Activated naive CD4-positive, alpha-beta T cell treated with Interleukin-2 at 50 U/mL for 16 hours (primary cell): ENCODE measurements around the gene ITGA2.

Source experiments
- DNase-seq: peaks from one replicate; pipeline ENCODE4 v3.0.0-alpha.2; 2020

The ITGA2 gene

GRCh38 chr5:53066088-53066487 lies 76.9 kb downstream of the ITGA2 start:
- DNase-seq, result no peak

- no peak for DNase-seq
Measured at GRCh38 chr5:53067641-53068040, 78.5 kb downstream of the ITGA2 start.

DNA sequence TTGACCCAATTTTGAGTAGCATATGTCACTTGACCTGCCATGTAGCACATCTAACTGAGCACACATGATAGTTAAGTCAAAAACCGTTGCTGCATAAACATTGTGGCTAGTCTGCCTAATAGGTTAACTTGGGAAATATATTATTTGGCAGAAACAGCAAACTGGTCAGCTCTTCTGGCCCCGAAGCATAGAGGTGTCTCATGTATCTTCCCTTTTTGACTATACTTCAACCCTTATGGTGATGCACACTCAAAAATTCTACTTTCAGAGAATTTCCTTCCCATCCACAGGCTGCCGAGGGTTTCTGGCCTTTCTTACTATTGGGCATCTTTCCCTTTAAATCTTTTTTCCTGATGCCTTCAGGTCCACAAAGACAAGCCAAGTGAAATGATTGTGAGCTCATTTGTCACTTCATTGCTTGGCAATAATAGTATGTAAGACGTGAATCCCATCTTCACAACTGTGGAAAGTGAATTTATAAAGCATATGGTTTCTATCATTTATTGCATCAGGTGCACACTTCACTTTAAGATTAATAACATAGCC lies 79.2 kb downstream of the ITGA2 start:
- no peak for DNase-seq

- DNase-seq, result peak; percentile 69
Measured at GRCh38 chr5:53069626-53070025, 80.5 kb downstream of the ITGA2 start.

GRCh38 chr5:53071298-53071697 lies 82.1 kb downstream of the ITGA2 start:
- no peak for DNase-seq

DNA sequence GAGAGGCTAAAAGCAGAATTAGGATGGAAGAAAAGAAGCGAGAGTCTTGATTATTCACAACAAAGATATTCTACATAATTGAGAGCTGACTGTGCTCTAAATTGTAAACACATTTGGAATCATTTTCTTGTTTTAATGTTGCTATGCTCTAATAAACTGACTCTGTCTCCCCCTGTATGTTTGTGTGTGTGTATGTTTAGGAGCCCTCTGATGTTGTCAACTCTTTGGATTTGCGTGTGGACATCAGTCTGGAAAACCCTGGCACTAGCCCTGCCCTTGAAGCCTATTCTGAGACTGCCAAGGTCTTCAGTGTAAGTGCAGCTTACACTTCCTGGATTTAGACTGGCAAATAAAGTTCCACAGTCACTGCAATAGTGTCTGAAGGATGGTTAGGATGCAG lies 82.6 kb downstream of the ITGA2 start:
- no peak for DNase-seq

- DNase-seq, result no peak
Measured at GRCh38 chr5:53073348-53073747, 84.2 kb downstream of the ITGA2 start.

DNA sequence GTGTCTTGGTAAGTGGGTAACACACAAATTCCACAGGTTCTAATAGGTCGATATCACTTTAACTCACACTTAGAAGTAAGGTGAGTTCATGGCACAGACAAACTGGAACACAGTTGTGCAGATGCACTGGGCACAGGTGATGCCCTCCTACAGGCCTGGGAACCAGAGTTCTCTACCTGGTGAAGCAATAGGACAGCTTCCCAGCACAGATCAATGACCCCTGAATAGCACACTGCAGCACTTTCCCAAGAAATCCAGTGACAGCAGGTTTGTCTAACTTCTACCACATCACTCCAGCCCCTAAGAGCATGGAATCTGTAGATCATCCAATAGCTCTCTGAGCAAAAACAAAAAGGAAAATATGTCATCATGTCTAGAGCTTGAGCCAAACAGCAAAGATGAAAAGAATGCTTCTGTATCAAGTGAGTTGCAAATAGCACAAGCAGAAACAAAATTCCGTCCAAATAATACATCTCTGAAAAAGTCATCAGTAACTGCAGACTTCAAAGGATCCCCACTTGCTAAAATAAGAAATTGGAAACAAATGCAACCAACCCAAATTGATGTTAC lies 86.9 kb downstream of the ITGA2 start:
- DNase-seq, result no peak

DNA sequence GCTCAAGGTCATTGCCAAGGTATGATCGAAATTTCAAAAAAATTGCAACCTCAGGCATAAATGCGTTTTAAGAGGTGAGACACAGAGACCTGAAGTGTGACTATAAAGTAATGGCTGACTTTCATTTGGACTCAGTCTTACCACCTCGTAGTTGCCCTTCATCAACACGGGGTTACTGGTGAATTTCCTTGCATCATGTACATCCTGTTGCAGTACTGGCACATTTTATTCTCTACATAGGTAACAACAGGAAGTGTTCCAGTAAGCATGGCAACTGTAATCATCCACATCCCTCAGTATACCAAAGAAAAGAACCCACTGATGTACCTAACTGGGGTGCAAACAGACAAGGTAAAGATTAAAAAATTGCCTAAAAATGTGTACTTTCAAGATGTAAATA lies 91.1 kb downstream of the ITGA2 start:
- DNase-seq, result no peak

- no peak for DNase-seq
Measured at GRCh38 chr5:53083927-53084326, 94.8 kb downstream of the ITGA2 start.

- no peak for DNase-seq
Measured at GRCh38 chr5:53084546-53085255, 95.5 kb downstream of the ITGA2 start.

GRCh38 chr5:53087171-53087570 lies 98.0 kb downstream of the ITGA2 start:
- DNase-seq, result no peak

GRCh38 chr5:53087621-53088121 lies 98.5 kb downstream of the ITGA2 start:
- no peak for DNase-seq

- DNase-seq, result no peak
Measured at GRCh38 chr5:53089481-53089991, 100.4 kb downstream of the ITGA2 start.

GRCh38 chr5:53090229-53090628 lies 101.1 kb downstream of the ITGA2 start:
- no peak for DNase-seq

DNA sequence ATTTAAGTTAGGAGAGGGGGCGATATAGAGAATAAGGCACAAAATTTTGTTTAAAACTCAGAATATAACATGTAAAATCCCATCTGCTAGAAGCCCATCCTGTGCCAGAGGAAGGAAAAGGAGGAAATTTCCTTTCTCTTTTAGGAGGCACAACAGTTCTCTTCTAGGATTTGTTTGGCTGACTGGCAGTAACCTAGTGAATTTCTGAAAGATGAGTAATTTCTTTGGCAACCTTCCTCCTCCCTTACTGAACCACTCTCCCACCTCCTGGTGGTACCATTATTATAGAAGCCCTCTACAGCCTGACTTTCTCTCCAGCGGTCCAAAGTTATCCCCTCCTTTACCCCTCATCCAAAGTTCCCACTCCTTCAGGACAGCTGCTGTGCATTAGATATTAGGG lies 102.1 kb downstream of the ITGA2 start:
- no peak for DNase-seq

DNA sequence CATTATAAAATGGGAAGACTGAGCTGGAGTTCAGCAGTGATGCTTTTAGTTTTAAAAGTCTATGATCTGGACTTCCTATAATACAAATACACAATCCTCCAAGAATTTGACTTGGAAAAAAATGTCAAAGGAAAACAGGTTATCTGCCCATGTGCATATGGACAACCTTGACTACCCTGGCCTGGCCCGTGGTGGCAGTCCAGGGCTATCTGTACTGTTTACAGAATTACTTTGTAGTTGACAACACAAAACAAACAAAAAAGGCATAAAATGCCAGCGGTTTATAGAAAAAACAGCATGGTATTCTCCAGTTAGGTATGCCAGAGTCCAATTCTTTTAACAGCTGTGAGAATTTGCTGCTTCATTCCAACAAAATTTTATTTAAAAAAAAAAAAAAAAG lies 103.1 kb downstream of the ITGA2 start:
- DNase-seq, result no peak

DNA sequence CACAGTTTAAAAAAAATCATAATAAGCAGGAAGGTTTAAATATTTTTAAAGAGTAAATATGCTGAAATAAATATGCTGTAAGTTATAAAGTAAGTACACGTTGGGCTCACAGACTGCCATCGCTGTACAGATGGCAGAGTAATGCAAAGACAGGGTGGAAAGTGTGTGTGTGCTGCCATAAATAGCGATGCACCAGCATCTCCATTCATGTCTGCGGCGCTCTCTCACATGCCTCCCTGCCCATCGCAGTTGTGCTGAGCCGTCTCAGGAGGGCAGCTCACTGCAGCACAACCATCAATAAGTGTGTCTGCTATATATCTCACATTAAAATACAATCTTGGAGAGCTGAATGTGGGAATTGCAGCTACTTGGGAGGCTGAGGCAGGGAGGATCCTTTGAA lies 106.1 kb downstream of the ITGA2 start:
- DNase-seq, result no peak

GRCh38 chr5:53095931-53096525 lies 106.9 kb downstream of the ITGA2 start:
- peak; percentile 68 for DNase-seq

DNA sequence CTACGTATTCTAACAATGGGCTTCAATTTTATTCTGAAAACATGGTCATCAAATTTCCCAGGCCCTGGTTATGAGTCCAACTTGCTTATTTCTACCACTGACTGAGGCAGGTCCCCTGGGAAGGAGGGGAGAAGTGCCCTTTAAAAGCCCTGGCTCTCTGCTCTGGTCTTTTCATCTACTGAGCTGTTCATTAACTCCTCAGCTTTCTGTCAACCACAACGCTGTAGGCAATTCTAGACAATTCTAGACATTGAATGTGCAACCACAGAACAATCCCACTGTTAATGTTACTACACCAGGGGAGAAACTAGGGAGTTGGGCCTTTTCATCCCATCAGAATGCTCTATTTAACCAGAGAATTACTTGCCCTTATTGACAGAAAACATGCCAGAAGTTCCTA lies 110.4 kb downstream of the ITGA2 start:
- no peak for DNase-seq

DNA sequence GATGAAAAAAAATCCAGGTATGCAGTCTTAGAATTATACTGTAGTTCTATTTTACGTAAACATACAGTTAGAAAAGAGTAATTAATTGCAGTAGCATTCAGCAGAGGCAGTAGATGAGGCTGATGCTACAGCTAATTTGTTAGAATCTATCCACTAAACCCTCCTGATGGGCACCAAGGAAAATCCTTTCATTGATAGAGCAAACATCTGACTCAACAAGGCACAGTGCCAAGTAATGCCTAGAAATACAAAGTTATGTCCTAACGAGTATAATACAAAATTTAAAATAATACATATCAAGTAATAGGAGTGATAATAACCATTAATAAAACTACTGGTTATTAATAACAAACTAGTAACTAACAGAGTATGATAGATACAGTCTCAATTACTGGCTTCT lies 111.5 kb downstream of the ITGA2 start:
- DNase-seq, result no peak

DNA sequence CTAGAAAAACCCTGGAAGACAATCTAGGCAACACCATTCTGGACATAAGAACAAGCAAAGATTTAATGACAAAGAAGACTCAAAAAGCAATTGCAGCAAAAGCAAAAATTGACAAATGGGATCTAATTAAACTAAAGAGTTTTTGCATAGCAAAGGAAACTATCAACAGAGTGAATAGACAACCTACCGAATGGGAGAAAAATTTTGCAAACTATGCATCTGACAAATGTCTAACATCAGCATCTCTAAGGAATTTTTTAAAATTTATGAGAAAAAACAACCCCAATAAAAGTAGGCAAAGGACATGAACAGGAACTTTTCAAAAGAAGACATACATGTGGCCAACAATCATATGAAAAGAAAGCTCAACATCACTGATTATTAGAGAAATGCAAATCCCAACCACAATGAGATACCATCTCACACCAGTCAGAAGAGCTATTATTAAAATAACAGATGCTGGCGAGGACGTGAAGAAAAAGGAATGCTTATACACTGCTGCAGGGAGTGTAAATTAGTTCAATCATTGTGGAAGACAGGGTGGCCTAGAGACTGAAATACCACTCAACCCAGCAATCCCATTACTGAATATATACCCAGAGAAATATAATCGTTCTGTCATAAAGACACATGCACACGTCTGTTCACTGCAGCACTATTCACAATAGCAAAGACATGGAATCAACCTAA lies 116.6 kb downstream of the ITGA2 start:
- no peak for DNase-seq

GRCh38 chr5:53109056-53109442 lies 119.9 kb downstream of the ITGA2 start:
- no peak for DNase-seq
